ENCODE results near the gene BBS2.
A peak's percentile ranks its signal among the peaks of the same experiment; 100 is the strongest.

Gene BBS2

GRCh38 chr16:56475201-56475600, 44.6 kb downstream of the BBS2 start:
- DNase-seq: no peak

DNA sequence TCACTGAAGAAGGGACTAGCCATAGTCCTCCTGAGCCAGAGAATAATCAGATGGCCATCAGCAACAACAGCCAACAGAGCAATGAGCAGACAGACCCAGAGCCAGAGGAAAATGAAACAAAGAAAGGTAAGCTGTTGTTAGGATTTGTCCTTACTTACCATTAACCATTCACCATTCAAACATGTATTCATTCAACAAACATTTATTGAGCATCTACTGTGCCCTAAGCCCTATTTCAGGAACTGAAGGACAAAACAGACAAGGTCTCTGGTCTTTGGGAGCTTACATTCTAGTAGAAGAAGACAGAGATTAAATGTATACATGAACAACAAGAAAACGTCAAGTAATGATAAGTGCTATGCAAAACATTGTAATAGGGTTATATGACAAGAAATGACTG, 49.2 kb downstream of the BBS2 start:
- DNase-seq: no peak

GRCh38 chr16:56470232-56470631, 49.6 kb downstream of the BBS2 start:
- DNase-seq: no peak

GRCh38 chr16:56469748-56470147, 50.1 kb downstream of the BBS2 start:
- no peak for DNase-seq

- DNase-seq: no peak
These were observed 51.0 kb downstream of the BBS2 start for GRCh38 chr16:56468800-56469199.

DNA sequence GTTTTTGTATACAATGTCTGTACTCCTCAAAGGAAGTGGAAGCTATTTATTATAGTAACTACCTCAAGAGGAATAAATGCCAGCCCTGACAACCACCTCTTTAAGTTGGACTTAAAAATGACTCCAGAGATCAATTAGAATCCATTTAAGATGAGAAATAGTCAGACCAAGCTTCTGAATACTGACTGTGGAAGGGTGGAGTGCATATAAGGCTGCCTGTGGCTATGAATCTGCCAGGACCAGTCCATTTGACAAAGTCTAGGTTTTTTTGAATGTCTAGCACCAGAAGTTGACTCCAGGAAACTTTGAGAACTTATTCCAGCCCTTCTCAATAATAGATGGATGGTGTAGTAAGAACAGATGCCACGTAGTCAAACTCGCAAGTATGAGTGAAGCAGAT, 53.5 kb downstream of the BBS2 start:
- no peak for DNase-seq

- no peak for DNase-seq
These were observed 56.7 kb downstream of the BBS2 start for GRCh38 chr16:56463153-56463552.

DNA sequence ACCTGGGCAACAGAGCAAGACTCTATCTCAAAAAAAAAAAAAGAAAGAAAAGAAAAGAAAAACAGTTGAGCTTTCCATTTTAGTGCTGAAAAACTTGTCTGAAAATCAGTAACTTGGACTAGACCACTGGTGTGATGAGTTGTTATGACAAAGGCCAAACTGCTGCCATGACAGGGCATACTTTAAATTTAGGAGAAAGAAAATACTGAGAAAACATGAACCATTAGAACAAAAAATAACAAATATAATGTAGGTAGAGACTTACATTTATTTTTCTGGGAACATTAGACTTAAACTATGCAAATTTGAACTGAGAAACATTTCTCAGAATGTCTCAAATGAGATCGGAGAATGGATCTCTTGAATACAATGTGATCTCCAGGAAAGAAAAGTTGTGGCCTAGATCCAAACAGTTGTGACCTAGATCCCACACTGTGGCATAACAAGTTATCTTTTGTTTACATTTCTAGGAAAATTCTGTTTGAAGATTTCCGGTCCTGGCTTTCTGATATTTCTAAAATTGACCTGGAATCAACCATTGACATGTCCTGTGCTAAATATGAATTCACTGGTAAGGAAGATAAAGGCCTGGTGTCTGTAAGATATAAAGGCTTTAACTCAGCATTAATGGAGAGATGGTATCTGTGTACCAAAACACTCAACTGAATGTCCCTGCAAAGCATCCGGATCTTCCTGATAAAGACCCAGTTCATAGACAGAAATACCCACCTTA, 57.6 kb downstream of the BBS2 start:
- no peak for DNase-seq

DNA sequence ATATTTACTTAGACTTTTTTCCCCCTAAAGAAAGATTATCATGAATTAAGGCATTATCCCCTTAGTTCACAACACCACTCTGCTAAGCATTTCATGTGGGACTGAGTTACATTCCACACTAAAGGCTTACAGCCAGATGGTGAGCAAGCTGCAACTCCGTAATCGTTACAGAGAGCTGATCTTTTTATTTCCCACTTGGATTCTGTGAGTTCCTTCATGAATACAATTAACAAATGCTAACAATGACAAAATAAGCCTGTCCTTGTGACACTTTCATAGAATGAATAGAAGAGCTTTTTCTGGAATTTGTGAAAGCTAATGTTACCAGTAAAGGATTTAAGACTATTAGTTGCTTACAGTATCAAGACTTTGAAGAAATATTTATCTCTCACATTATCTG, 59.7 kb downstream of the BBS2 start:
- no peak for DNase-seq

- no peak for DNase-seq
These were observed 61.8 kb downstream of the BBS2 start for GRCh38 chr16:56457927-56458470.

- DNase-seq: peak; percentile 37
These were observed 67.8 kb downstream of the BBS2 start for GRCh38 chr16:56451753-56452689.

DNA sequence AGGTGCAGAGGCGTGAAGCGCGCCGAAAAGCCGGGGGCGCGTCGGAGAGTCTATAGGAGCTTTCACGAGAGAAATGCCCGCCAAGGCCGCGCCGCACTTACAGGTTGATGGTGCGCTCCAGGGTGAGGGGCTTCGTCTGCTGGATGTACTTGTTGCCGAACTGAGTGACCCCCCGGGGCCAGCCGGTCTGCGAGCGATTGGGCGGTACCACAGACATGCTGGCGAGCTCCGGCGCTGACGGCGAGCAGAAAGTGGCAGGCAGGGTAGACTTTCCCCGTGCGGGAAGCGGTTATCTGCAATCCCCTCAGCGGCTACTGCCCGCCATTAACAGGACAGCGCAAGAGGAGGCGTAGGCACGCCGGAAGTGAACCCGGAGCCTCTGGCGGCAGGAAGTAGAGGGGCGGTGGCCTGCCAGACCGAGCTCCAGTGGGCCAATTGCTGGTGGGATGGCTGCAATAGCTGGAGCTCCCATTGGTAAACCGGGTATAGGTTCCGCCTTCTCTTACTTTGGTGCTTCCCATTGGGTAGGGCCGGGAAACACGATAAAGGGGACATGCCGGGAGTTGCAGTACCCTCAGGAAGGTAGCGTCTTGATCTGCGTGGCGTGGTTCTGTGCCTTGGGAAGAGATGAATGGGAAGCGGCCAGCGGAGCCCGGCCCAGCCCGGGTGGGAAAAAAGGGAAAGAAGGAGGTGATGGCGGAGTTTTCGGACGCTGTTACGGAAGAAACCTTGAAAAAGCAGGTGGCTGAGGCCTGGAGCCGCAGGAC, 68.7 kb downstream of the BBS2 start, which contains the start of the genes NUDT21 and OGFOD1:
Gene NUDT21, minus strand, starts transcription at position 347 of the 767 bp plus-strand sequence. Its CDS starts 130 bp downstream, at position 217.
Gene OGFOD1, plus strand, starts transcription at position 569 of the 767 bp plus-strand sequence. Its CDS starts 59 bp downstream, at position 628.
- peak; percentile 90 for DNase-seq

DNA sequence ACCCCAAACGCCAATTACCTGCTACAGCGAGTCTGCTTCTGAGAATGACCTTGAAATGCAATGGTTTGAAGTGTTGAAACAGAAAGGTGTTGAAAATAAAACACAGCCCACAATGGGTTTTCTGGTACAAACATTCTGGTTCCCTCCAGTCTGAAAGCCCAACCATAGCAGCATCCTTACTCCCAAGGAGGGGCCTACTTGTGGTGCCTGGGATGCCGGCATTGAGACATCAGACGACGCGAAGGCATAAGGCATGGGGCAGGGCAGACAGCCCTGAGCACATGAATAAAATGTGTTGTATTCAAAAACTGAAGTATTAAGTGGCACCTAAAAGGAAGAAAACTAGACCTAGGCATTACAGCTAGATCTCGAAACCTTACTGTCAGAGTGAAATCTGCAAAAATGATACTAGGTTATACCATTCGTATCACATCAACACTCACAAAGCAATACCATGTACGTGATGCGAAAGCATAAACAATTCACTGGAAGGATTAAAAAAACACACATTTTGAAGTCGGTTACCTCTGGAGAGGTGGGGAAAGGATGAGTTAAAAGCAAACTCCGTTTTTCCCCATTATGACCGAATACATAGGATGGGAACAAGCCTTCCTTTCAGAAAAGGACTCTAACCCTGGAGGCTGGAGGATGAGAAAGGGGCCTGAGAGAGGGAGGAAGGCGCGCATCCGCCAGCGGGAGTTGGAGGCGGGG, 69.4 kb downstream of the BBS2 start:
- no peak for DNase-seq

GRCh38 chr16:56448005-56448404, 71.8 kb downstream of the BBS2 start:
- DNase-seq: no peak

DNA sequence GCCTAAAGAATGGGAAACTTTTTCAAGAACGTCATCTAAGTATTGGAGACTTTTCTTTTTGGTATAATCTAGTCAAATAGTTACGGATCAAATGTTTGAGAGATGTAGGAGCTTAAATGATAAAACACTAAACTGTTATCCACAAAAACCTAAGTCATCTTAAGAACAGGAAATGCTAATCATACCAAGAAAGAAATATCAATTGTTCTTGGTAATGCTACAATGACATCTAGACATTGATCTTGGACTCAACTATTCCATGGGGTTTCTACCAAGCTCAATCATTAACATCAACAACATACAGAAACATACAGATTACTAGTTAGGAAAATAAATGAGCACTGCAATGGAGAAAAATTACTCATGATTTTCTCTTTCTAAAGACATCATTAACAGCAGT, 72.5 kb downstream of the BBS2 start:
- DNase-seq: no peak

GRCh38 chr16:56438038-56438437, 81.8 kb downstream of the BBS2 start:
- no peak for DNase-seq

DNA sequence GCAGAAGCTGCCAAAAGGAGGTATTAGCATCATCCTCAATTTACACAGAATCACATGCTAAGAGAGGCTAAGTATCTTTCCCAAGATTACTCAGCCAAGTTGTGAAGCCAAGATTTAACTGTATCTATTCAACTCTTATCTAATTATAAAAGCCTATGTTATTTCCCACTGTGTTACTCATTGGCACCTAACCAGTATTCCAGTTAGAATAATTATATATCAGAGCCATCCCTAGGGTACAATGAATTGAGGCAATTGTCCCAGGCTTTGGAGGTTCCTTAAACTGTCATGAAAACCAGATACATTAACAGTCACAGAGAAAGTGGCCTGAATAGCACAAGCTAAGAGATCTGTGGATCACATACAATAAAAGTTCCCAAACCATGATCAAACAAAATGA, 83.6 kb downstream of the BBS2 start:
- DNase-seq: no peak
